Measurements from ENCODE around the gene USP48.
A peak's percentile ranks its signal among the peaks of the same experiment; 100 is the strongest.
"Not testable (repeated sequence)": the region's sequence is repeated elsewhere in the genome, so short reads cannot be mapped to it uniquely, and the experiment has no call there.

Gene USP48

GRCh38 chr1:21633141-21633755 lies 149.7 kb downstream of the USP48 start:
- H3K9me3 ChIP-seq (ENCODE audit: control insufficient read depth, insufficient read depth, low read length), result no peaks in the 10 kb centered on the region
- no peaks in the 10 kb centered on the region for H3K27me3 ChIP-seq (ENCODE audit: control insufficient read depth, insufficient read depth, low read length)
- peaks cover 32% of the 10 kb centered on the region for H3K4me1 ChIP-seq (ENCODE audit: control insufficient read depth, insufficient read depth, low read length)
- no peaks in the 10 kb centered on the region for H3K36me3 ChIP-seq (ENCODE audit: control insufficient read depth, insufficient read depth, low read length)
- no peak overlapping the region for H3K9ac ChIP-seq (ENCODE audit: low read depth, low read length)
- H3K4me3 ChIP-seq (ENCODE audit: low read depth, low read length), result no peak overlapping the region
- no peak overlapping the region for H3K27ac ChIP-seq (ENCODE audit: low read depth, low read length)

DNA sequence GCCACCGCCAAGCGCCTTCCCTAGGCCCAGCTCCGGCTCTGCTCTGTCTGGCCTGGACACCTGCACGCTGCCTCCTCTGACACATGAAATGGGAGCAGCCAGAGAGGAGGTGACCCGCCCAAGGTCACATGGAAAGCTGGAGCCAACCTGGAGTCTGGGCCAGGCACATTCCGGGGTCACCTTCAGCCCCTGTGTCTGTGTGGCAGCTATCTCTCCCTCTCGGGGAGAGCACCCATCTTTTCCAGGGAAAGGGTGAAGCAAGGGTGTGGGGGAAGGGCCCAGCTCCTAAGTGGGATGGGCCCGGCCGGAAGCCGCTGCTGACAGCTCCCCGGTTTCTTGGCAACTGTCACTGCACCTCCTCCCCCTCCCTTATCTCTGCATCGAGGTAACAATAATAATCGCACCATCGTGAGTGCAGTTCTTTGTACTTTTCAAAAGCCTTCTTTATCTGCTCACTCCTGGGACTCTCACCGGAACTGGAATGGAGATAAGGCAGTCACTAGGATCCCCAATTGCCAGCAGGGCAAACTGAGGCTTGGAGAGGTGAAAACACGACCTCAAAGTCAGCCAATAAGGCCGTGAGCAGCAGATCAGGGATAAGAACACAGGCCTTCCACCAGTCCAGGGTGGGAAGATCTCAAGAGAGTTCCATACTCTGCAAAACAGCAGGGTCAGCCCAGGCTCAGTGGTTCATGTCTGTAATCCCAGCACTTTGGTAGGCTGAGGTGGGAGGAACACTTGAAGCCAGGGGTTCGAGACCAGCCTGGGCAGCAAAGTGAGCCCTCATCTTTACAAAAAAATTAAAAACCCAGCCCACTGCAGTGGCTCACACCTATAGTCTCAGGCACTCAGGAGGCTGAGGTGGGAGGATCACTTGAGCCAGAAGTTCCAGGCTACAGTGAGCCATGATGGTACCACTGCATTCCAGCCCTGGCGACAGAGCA lies 150.7 kb downstream of the USP48 start:
- H3K9me3 ChIP-seq (ENCODE audit: control insufficient read depth, insufficient read depth, low read length), result no peaks in the 10 kb centered on the region
- no peak overlapping the region for H3K9ac ChIP-seq (ENCODE audit: low read depth, low read length)
- peak overlapping the region; percentile 20 for H3K27ac ChIP-seq (ENCODE audit: low read depth, low read length)
- H3K4me1 ChIP-seq (ENCODE audit: control insufficient read depth, insufficient read depth, low read length), result peaks cover 32% of the 10 kb centered on the region
- no peaks in the 10 kb centered on the region for H3K36me3 ChIP-seq (ENCODE audit: control insufficient read depth, insufficient read depth, low read length)
- no peak overlapping the region for H3K4me3 ChIP-seq (ENCODE audit: low read depth, low read length)
- no peaks in the 10 kb centered on the region for H3K27me3 ChIP-seq (ENCODE audit: control insufficient read depth, insufficient read depth, low read length)

GRCh38 chr1:21631590-21631943 lies 151.4 kb downstream of the USP48 start:
- H3K36me3 ChIP-seq (ENCODE audit: control insufficient read depth, insufficient read depth, low read length); H3K27me3 ChIP-seq (ENCODE audit: control insufficient read depth, insufficient read depth, low read length); H3K9ac ChIP-seq (ENCODE audit: low read depth, low read length); H3K4me3 ChIP-seq (ENCODE audit: low read depth, low read length); H3K9me3 ChIP-seq (ENCODE audit: control insufficient read depth, insufficient read depth, low read length): not testable (repeated sequence)
- Histone ChIP-seq H3K27ac (ENCODE audit: low read depth, low read length) (peak overlapping the region; percentile 20), H3K4me1 (ENCODE audit: control insufficient read depth, insufficient read depth, low read length) (peaks cover 32% of the 10 kb centered on the region)

DNA sequence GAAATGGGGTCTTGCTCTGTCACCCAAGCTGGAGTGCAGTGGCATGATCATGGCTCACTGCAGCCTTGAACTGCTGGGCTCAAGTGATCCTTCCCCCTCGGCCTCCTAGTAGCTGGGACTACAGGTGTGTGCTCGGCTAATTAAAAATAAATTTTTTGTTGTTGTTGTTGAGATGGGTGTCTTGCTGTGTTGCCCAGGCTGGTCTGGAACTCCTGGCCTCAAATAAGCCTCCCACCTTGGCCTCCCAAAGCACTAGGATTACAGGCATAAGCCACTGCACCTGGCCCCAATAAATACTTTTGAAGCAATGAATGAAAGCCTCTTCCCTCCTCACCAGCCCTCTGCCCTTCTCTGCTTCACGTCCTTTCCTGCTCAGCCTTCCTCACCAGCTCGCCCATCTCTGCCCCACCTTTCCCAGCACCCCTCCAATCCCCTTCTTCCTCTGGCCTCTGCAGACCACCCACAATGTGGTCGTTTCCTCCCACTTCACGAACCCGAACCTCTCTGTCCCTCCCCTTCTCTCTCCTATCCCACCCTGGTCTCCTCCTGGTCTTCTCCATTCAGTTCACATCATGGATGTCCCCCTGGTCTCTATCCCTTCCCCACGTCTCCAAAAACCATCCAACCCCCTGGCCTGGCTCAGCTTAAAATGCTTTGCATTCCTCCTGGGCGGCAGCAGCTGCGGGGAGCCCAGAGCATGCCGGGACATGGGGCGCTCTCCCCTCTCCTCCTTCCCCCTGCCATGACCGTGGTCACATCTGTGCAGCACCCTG lies 152.2 kb downstream of the USP48 start:
- Histone ChIP-seq H3K4me3 (ENCODE audit: low read depth, low read length) (no peak overlapping the region), H3K36me3 (ENCODE audit: control insufficient read depth, insufficient read depth, low read length) (no peaks in the 10 kb centered on the region), H3K27ac (ENCODE audit: low read depth, low read length) (no peak overlapping the region), H3K9me3 (ENCODE audit: control insufficient read depth, insufficient read depth, low read length) (no peaks in the 10 kb centered on the region), H3K27me3 (ENCODE audit: control insufficient read depth, insufficient read depth, low read length) (no peaks in the 10 kb centered on the region), H3K4me1 (ENCODE audit: control insufficient read depth, insufficient read depth, low read length) (peaks cover 32% of the 10 kb centered on the region), H3K9ac (ENCODE audit: low read depth, low read length) (no peak overlapping the region)

- Histone ChIP-seq H3K9me3 (ENCODE audit: control insufficient read depth, insufficient read depth, low read length) (no peaks in the 10 kb centered on the region), H3K36me3 (ENCODE audit: control insufficient read depth, insufficient read depth, low read length) (no peaks in the 10 kb centered on the region), H3K27ac (ENCODE audit: low read depth, low read length) (no peak overlapping the region), H3K4me3 (ENCODE audit: low read depth, low read length) (no peak overlapping the region), H3K27me3 (ENCODE audit: control insufficient read depth, insufficient read depth, low read length) (no peaks in the 10 kb centered on the region), H3K4me1 (ENCODE audit: control insufficient read depth, insufficient read depth, low read length) (peaks cover 25% of the 10 kb centered on the region; the same call in 1 of the 2 replicates), H3K9ac (ENCODE audit: low read depth, low read length) (no peak overlapping the region)
Measured at GRCh38 chr1:21629971-21630370, 153.0 kb downstream of the USP48 start.

DNA sequence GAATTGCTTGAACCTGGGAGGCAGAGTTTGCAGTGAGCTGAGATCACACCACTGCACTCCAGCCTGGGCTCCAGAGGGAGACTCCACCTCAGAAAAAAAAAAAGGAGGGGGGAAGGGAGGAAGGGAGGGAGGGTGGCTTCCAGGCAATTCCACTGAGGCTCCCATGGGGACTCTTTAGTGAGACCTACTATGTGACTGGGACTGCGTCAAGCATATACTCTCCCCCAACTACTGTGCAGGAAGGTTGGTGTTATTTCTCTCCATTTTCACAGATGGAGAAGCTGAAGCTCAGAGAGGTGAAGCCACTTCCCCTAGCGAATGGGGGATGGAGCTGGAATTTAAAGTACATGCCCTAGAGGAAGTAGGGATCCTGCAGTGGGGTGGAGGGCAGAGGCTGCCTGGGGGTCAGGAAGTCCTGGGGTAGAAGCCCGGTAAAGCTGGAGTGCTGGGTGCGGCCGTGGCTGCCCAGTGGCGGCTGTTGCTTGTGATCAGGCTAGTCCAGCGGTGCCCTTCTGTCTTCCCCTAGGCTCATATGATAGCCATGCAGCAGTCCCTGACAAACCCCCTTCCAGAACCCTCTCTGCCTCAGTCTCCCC lies 154.1 kb downstream of the USP48 start:
- H3K27ac ChIP-seq (ENCODE audit: low read depth, low read length), result no peak overlapping the region
- no peak overlapping the region for H3K9ac ChIP-seq (ENCODE audit: low read depth, low read length)
- peaks cover 23% of the 10 kb centered on the region; the same call in 1 of the 2 replicates for H3K4me1 ChIP-seq (ENCODE audit: control insufficient read depth, insufficient read depth, low read length)
- no peaks in the 10 kb centered on the region; the same call in 1 of the 2 replicates for H3K27me3 ChIP-seq (ENCODE audit: control insufficient read depth, insufficient read depth, low read length)
- H3K9me3 ChIP-seq (ENCODE audit: control insufficient read depth, insufficient read depth, low read length), result no peaks in the 10 kb centered on the region
- H3K4me3 ChIP-seq (ENCODE audit: low read depth, low read length), result no peak overlapping the region
- no peaks in the 10 kb centered on the region for H3K36me3 ChIP-seq (ENCODE audit: control insufficient read depth, insufficient read depth, low read length)

Data from HUES48 (cell line).